GM21360 (cell line): ENCODE results near the gene HGFAC.
"Not testable (repeated sequence)": the region's sequence is repeated elsewhere in the genome, so short reads cannot be mapped to it uniquely, and the experiment has no call there.

Experiments
- ATAC-seq: cut with Tn5 transposase; IDR thresholded peaks from one replicate; pipeline ENCODE4 v1.9.1; 2021; ENCODE audit warnings: mild to moderate bottlenecking, moderate library complexity; ENCODE audit not compliant: unreplicated experiment

HGFAC gene

DNA sequence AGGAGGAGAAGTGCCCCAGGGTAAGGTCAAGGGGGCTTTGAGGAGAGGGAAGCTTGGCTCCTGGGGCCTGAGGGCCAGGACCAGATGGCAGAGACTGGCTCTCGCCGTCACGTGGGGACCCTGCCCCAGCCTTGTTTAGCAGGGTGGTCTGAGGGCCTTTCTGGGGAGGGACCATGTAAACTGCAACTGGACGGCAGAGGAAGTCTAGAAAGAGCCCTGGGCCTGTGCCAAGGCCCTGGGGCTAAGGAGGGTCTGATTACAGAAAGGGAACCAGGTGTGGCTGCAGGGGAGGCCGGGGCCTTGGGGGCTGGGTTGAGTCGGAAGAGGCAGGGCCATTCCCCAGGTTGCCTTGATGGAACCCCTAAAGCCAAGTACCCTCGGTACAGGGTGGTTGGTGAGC is 1.8 kb upstream of the HGFAC start:
- ATAC-seq, result no peak

DNA sequence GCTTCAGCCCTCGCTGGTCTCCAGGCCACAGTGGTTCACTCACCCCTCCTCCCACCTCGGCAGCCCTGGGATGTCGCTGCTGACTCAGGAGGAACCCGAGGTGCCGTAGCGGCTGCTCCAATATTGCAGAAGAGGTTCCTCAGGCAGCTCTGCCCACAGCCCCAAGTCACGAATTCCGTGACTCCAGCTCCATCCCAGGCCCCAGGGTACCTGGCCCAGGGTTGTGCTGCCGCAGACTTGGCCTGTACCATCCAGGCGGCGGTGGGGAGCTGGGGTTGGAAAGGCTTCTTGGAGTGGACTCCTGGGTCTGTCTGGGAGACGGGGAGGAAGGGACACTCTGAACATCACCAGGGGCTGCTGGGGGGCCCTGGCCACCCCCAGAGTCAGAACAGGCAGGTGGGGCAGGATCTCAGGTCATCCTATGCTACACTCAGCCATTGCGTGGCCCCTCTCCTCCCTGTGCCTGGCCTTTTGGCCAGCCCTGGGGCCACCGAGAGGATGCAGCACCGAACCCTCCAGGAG is 728 bp upstream of the HGFAC start:
- ATAC-seq, result no peak

DNA sequence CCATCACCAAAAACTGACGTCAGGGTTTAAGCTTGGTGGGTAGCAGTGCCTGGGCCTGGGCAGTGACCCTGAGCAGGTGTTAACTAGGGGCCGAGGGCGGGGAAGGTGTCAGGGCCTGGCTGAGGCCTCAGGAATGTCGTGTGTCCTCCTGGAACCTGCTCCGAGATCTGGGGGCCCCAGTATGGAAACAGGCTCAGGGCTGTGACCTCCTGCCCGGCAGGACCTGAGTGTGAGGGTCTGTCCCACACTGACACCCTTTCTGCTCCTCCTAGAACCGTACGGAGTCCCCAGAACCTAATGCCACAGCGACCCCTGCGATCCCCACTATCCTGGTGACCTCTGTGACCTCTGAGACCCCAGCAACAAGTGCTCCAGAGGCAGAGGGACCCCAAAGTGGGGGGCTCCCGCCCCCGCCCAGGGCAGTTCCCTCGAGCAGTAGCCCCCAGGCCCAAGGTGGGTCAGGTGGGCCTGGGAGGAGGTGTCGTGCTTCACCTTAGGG is 741 bp downstream of the HGFAC start:
- no peak for ATAC-seq

DNA sequence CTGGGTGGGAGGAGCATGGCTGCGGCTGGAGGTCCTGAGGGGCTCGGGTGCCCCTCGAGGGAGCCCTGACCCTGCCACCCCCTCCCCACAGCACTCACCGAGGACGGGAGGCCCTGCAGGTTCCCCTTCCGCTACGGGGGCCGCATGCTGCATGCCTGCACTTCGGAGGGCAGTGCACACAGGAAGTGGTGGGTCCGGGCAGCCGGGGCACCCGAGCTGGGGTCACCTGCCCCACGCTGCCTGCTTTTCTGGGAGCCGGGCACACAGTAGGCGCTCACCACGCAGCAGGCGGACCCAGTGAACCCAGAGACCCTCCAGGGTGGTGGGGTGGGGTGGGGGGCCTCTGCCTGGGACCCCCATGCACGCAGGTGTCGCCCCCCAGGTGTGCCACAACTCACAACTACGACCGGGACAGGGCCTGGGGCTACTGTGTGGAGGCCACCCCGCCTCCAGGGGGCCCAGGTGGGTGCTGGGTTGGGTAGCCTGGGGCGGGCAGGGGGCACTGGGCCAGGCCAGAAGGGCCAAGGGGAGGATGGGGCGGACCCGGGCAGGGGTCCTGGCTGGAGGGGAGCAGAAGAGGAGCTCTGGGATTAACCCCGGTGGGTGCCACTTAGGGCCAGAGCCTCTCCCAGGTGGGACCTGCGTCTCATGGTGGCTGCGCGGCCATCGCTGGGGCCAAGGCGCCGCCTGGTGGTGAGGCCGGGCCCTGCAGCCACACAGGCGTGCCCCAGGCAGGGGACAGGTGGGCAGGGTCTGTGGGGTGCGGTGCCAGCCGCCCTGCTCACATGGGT is 1.4 kb downstream of the HGFAC start:
- ATAC-seq, result no peak

DNA sequence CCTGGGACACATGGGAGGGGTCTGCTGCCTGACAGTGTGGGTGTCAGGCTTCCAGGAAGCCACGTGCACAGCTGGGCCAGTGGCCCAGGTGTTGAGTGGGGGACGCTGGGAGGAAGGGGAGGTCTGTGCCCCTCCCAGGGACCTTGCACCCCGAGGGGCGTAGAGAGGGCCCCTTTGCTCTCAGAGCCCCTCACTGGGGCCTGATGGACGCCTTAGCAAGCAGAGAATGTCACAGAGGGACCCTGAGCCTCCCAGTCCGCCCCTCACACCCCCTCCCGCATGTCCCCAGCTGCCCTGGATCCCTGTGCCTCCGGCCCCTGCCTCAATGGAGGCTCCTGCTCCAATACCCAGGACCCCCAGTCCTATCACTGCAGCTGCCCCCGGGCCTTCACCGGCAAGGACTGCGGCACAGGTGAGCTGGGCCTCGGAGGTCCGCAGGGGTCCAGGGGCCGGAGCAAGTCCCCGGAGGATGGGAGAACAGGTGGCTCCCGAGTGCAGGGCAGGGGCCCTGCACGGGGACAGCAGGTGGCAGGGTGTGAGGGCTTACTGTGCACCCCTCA is 2.1 kb downstream of the HGFAC start:
- ATAC-seq, result no peak

DNA sequence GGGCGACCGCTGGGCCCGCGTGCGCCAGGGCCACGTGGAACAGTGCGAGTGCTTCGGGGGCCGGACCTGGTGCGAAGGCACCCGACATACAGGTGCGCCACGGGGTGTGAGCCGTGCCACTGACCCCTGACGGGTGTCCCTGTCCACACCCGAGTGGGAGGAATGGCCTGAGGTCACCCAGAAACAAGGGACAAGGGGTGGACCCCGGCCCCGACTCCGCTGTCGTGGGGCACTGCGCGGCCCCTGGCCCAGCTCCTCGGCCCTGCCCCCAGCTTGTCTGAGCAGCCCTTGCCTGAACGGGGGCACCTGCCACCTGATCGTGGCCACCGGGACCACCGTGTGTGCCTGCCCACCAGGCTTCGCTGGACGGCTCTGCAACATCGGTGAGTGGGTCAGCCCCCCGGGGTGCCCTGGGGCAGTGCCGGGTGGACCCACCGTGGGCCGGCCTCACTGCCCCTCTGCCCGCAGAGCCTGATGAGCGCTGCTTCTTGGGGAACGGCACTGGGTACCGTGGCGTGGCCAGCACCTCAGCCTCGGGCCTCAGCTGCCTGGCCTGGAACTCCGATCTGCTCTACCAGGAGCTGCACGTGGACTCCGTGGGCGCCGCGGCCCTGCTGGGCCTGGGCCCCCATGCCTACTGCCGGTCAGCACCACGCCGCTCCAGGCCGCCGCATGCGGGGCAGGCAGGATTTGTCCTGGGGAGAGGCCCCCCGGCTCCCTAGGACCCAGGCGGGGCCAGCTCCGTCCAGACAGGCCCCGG is 2.8 kb downstream of the HGFAC start:
- ATAC-seq, result no peak

DNA sequence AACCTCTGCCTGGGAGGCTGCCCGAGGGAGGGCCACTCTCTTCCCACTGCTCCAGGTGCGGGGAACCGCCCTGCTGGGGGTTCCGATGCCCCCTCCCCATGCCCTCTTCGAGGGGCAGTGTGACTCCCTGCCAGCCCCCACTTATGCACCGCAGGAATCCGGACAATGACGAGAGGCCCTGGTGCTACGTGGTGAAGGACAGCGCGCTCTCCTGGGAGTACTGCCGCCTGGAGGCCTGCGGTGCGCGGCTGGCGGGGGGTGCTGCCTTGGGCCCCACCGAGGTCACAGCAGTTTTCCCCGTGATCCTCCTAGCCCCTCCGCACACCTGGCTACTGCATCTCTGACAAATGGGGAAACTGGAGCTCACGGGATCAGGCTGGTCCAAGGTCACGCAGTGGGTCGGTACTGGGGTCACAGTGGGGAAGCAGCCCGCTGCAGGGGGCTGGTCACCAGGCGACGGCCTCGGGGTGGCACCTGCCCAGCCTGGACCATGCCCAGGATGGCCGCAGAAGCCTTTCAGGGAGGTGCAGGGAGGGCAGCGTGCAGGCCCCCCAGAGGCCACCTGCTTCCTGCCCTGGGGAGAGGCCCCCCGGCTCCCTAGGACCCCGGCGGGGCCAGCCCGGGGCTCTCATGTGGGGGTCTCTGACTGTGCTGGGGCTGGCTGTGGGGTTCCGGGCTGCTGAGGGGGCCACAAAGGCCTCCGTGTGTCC is 3.5 kb downstream of the HGFAC start:
- no peak for ATAC-seq

DNA sequence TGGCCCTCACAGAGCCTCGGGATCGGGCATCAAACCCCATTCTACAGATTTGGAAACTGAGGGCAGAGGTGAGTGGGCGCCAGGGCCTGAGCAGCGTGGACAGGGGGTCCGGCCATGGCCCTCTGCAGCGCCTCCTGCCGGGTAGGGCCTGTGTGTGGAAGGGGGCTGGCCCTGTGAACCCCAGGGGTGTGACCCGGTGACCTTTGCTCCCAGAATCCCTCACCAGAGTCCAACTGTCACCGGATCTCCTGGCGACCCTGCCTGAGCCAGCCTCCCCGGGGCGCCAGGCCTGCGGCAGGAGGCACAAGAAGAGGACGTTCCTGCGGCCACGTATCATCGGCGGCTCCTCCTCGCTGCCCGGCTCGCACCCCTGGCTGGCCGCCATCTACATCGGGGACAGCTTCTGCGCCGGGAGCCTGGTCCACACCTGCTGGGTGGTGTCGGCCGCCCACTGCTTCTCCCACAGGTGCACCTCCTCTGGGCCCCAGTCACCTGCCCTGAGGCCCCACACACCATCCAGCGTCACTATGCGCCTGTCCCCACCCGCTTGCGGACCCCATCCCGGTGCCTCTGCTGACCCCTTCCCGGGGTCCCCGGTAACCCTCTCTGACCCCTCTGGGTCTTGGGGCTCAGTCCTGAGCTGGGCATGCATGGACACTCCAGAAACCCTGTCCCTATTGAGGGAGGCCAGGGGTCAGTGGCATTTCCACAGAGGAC is 4.2 kb downstream of the HGFAC start:
- ATAC-seq, result no peak

DNA sequence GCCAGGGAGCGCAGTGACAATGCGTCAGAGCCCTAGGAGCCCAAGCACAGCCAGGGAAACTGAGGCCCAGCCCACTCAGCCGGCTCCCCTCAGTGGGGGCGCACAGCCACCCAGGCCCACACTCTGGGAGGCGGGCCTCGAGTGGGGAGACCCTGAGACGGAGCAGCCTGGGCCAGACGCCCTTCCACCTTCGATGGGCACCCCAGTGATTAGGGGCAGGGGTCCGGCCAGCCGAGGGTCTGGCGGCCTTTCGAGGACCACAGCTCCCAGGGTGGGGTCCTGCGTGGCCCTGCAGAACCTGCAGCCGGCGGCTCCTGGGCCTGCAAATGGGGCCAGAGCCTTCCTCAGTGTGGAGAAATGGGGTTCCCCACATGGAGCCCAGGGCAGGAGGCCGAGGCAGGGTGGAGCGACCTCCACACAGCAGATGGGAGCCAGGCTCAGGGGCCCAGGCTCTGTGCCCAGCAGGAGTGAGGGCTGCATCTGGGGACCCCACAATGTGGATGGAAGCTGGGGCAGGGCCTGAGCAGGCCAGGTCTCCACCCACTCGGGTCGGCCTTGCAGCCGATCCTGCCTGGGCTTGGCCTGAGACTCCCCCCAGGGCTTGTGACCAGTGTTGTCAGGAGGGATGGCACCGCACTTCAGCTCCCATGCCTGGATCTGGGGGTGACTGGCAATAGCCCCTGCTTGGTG is 5.0 kb downstream of the HGFAC start:
- ATAC-seq, result no peak

DNA sequence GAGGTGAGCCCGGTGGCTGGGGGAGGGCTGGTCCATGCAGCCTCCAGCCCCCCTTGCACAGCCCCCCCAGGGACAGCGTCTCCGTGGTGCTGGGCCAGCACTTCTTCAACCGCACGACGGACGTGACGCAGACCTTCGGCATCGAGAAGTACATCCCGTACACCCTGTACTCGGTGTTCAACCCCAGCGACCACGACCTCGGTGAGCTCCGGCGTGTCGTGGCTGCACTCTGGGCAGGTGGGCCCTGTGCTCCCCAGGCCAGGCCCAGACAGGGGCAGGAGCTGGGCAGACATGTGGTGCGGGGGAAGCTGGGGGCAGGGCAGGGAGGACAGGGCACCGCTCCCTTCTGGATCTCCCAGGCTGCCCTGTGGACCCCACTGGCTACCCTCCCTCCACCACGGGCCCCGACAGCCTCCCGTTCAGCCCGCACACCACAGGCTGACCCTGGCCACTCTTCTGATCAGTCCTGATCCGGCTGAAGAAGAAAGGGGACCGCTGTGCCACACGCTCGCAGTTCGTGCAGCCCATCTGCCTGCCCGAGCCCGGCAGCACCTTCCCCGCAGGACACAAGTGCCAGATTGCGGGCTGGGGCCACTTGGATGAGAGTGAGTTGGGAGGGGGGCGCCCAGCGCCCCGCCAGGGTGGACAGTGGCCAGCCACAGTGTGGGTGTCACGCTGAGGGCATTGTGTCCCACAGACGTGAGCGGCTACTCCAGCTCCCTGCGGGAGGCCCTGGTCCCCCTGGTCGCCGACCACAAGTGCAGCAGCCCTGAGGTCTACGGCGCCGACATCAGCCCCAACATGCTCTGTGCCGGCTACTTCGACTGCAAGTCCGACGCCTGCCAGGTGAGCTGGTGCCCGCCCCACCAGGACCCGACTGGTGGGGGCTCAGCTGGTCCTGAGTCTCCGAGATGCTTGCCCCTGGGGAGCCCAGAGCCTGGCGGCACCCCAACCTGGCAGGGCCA is 5.9 kb downstream of the HGFAC start:
- ATAC-seq, result no peak

DNA sequence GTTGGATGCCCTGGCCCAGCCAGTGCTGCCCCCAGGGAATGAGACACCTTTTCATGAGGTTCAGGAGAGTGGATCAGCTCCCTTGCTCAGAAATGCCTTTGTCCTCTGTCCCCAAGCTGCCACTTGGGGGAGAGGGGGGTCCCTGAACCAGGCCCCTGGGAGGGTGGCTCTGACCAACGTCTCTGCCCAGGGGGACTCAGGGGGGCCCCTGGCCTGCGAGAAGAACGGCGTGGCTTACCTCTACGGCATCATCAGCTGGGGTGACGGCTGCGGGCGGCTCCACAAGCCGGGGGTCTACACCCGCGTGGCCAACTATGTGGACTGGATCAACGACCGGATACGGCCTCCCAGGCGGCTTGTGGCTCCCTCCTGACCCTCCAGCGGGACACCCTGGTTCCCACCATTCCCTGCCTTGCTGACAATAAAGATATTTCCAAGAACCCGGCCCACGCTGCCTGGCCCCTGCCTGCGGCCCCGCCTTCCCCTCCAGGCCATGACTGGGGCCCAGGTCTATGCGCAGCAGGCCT is 7.3 kb downstream of the HGFAC start:
- ATAC-seq, result no peak

DNA sequence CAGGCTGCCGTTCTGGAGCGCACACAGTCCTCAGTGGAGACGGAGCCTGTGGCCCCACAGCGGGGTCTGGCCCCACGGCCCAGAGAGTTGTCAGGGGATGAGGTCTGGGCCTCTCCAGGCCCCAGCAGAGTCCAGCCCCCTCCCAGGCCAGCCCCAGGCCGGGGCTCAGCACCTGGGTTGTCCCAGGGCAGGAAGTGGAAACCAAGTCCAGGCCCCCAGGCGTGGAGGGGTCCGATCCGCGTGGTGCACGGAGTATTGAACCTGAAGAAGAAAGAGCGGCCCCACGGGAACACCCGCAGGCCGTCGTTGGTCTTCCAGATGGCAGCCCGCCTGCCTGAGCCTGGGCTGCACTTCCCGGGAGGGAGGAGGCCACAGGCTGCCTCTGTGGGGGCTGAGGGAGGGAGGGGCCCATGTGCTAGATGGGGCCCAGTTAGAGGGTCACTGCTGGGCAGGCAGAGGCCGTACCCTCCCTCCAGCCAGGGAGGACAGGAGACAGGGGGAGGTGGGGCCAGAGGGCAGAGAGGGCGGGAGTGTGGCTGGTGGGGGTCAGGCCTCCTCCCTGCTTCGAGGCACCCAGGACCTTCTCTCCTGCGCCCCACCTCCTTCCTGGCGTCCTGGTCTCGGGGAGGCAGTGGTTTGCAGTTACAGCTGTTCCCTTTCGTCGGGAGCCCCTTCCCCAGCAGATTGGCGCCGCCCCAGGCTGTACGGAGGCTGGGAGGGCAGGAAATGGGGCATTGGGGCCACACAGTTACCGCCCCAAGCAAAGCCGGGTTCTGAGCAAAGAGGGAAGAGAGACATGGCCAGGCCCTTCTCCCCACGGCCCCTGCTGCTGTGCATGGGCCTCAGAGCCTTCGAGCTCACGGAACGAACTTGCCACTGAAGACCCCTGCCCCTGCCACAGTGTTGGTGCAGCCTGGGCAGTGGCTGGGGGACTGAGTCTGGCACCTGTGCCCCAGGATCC is 8.1 kb downstream of the HGFAC start:
- ATAC-seq, result no peak

DNA sequence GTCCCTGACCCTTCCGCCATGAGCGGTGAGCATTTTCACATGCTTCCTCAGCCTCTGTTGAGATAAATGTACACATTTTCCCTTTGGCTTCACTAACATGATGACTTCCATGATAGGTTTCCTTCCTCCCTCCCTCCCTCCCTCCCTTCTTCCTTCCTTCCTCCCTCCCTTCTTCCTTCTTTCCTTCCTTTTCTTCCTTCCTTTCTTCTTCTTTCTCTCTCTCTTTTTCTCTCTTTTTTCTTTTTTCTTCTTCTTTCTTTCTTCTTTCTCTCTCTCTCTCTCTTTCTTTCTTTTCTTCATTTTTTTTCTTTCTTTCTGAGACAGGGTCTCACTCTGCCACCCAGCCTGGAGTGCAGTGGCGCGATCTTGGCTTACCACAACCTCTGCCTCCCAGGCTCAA is 8.9 kb downstream of the HGFAC start:
- no peak for ATAC-seq

DNA sequence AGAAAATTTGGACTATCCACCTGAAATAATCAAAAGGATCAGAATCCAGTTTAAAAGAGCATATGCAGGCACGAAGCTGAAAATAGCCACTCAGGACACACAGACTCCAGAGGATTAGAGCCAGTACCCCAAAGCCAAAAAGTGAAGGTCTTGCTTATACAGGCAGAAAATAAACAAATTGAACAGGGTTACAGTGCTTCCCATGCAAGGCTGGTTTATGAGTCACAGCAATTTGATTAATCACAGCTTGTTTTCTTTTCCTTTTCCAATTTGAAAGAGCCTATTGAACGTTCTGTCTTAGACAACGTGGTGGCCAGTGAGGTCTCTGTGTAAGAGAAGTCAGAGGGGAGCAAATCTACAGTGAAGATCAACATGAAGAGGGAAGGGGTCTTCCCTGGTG is 10.2 kb downstream of the HGFAC start:
- no peak for ATAC-seq

DNA sequence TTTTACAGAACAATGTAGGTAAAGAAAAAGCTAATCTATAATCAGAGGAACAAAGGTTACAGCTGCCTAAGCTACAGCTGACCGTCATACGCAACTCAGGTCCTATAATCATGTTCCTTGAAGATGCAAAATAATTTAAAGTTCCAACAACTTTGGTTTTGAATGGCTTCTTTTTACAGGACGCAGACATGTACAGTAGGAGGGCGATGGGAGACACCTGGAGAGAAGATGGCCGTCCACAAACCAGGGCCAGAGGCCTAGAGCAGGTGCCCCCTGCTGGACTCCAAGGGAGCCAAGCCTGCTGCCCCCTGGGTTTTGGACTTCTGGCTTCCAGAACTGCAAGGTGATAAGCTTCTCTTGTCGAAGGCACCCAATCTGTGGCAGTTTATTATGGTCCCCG is 10.6 kb downstream of the HGFAC start:
- ATAC-seq, result no peak

DNA sequence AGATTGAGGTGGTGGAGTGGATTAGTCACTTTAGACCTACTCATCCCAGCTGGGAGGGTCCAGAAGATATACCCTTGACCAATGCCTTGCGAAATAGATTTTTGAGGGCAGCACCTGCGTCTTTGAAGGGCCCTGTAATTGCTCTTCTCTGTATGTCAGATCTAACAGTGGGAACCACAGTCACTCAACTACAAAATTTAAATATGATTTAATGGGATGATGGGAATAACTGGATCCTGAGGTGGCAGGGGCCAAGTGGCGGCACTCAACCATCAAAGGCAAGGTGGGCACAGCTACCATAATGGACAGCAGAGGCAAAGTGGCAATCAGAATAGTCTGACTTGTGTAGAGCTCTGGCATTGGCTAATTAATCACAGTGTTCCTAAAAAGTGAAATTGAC is 13.8 kb downstream of the HGFAC start:
- not testable (repeated sequence) for ATAC-seq

DNA sequence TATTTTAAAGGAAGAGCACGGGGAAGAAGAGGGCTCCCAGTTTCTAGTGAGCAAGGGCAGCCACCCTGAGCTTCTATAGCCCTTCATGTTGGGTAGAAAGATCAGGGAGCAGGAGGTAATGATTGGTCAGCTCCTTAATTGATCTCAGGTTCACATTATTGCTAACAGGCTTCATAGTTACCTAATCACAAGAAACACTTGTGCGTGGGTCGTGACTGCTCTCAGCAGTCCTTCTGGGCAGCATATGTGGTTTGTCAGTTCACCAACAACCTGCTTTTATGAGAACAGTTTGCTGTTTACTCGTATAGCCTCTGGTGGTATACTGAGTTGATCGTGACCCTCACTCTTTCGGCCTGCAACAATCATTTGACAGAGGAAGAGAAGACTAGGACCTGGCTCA is 16.6 kb downstream of the HGFAC start:
- ATAC-seq, result no peak
